Endothelial cell of umbilical vein (primary cell): ENCODE data around the gene CCL13. TPM values are rescaled to one million over a fixed set of nuclear protein-coding genes. Genes with fewer than 3 reads are reported as not detected.

Experiments
- BruUV-seq: library from RNA; stranded (reverse); fragments of 400-500 nt; replicated peaks from 2 replicates; lab custom pipeline; 2021; lab: Mats Ljungman, UMichigan
- CTCF ChIA-PET: fragments of 300-600, 350-600 bp; sonication (Branson Sonifier 250); formaldehyde crosslinking; loops from one replicate; lab custom pipeline; 2021; ENCODE audit warnings: antibody characterized with exemption, inconsistent platforms; lab: Charles Lee
- POLR2A ChIA-PET: fragments of 300-600, 350-600 bp; sonication (Branson Sonifier 250); formaldehyde crosslinking; loops from one replicate; lab custom pipeline; 2021; ENCODE audit warnings: antibody characterized with exemption, inconsistent platforms; lab: Charles Lee
- DNase-seq: peaks from one replicate; pipeline ENCODE4 v3.0.0-alpha.2; 2011; ENCODE audit warnings: low read depth, low spot score
- FAIRE-seq: peaks from 2 replicates; lab custom pipeline; 2011; peaks lifted over from hg19 to GRCh38; lab: Jason Lieb, UNC
- H2AFZ ChIP-seq: 2 replicates; pipeline ENCODE4 v1.6.0; 2012; ENCODE audit warnings: low read depth, low read length, control low read depth, inconsistent platforms
- H3K27ac ChIP-seq: 2 replicates; pipeline ENCODE4 v1.5.1; 2011; ENCODE audit warnings: low read depth, mild to moderate bottlenecking, control low read depth, low read length, moderate library complexity; ENCODE audit not compliant: insufficient read depth
- H3K27me3 ChIP-seq, 2 experiments: 2 replicates each; pipeline versions ENCODE4 v1.6.0 to v1.6.1; 2011; ENCODE audit warnings: low read length in 2 of 2, mixed read lengths in 1 of 2; ENCODE audit not compliant: control insufficient read depth in 2 of 2, insufficient read depth in 2 of 2
- H3K36me3 ChIP-seq, 2 experiments: 2 replicates in 1 of 2; 3 replicates in 1 of 2; pipeline ENCODE4 v1.5.1; 2011; ENCODE audit warnings: low read length in 2 of 2, mild to moderate bottlenecking in 1 of 2, moderate library complexity in 1 of 2; ENCODE audit not compliant: control insufficient read depth in 2 of 2, insufficient read depth in 2 of 2; ENCODE audit errors: extremely low read depth in 1 of 2
- H3K4me1 ChIP-seq: 3 replicates; pipeline ENCODE4 v1.5.1; 2011; ENCODE audit warnings: mild to moderate bottlenecking, low read length; ENCODE audit not compliant: control insufficient read depth, insufficient read depth; ENCODE audit errors: extremely low read depth
- H3K4me2 ChIP-seq: 2 replicates; pipeline ENCODE4 v1.6.1; 2011; ENCODE audit warnings: low read length, control low read depth, mixed read lengths; ENCODE audit not compliant: insufficient read depth
- H3K4me3 ChIP-seq, 3 experiments: fragments of 200-600 bp in 1 of 3; sonication (generic), shearing (Covaris generic) in 1 of 3; replicated peaks in 1 of 3; 2 replicates each; pipeline ENCODE4 v1.5.1; 2011 to 2016; ENCODE audit warnings: control low read depth in 3 of 3, low read length in 3 of 3, mild to moderate bottlenecking in 2 of 3, inconsistent platforms in 1 of 3, low read depth in 1 of 3, moderate library complexity in 1 of 3; ENCODE audit not compliant: insufficient read depth in 1 of 3
- H3K79me2 ChIP-seq: 2 replicates; pipeline ENCODE4 v1.6.0; 2012; ENCODE audit warnings: low read length, inconsistent platforms; ENCODE audit not compliant: control insufficient read depth, insufficient read depth
- H3K9ac ChIP-seq: replicated peaks from 2 replicates; pipeline ENCODE3; 2011; ENCODE audit warnings: low read length, control low read depth; ENCODE audit not compliant: insufficient read depth; ENCODE audit errors: extremely low read depth
- H3K9me1 ChIP-seq: replicated peaks from 3 replicates; pipeline ENCODE4 v1.6.0; 2011; ENCODE audit warnings: mild to moderate bottlenecking, low read length; ENCODE audit not compliant: control insufficient read depth, insufficient read depth; ENCODE audit errors: extremely low read depth
- H3K9me3 ChIP-seq: replicated peaks from 2 replicates; pipeline ENCODE4 v1.5.1; 2012; ENCODE audit warnings: low read length, inconsistent platforms; ENCODE audit not compliant: control insufficient read depth, insufficient read depth
- H4K20me1 ChIP-seq: replicated peaks from 2 replicates; pipeline ENCODE3; 2011; ENCODE audit warnings: mild to moderate bottlenecking, low read length; ENCODE audit not compliant: control insufficient read depth, insufficient read depth; ENCODE audit errors: extremely low read depth
- CTCF ChIP-seq, 2 donors: IDR thresholded peaks; 1 replicate in 1 of 2; 2 replicates in 1 of 2; pipeline ENCODE4 v1.5.1; 2011; ENCODE audit warnings: low read length in 2 of 2, mild to moderate bottlenecking in 2 of 2, moderate library complexity in 2 of 2, control low read depth in 1 of 2, inconsistent platforms in 1 of 2, low read depth in 1 of 2; ENCODE audit not compliant: insufficient read depth in 1 of 2; ENCODE audit errors: extremely low read depth in 1 of 2
- EZH2 ChIP-seq: IDR thresholded peaks from 2 replicates; pipeline ENCODE4 v1.6.1; 2012; ENCODE audit warnings: borderline replicate concordance, low read depth, mild to moderate bottlenecking, moderate library complexity, low read length, inconsistent platforms; ENCODE audit not compliant: severe bottlenecking
- FOS ChIP-seq: IDR thresholded peaks from 2 replicates; pipeline ENCODE4 v1.6.1; 2011; ENCODE audit warnings: mild to moderate bottlenecking, low read length, moderate library complexity, borderline replicate concordance; ENCODE audit not compliant: insufficient read depth
- GATA2 ChIP-seq: IDR thresholded peaks from 2 replicates; pipeline ENCODE4 v1.7.0; 2011; ENCODE audit warnings: low read depth, mild to moderate bottlenecking, moderate library complexity, mixed read lengths, low read length; ENCODE audit not compliant: insufficient read length, insufficient read depth
- JUN ChIP-seq: IDR thresholded peaks from 2 replicates; pipeline ENCODE4 v1.6.1; 2011; ENCODE audit warnings: borderline replicate concordance, low read depth; ENCODE audit not compliant: insufficient read length, insufficient read depth
- MAX ChIP-seq: IDR thresholded peaks from 2 replicates; pipeline ENCODE4 v1.6.1; 2011; ENCODE audit not compliant: insufficient read depth, insufficient read length
- MYC ChIP-seq: IDR thresholded peaks from one replicate; pipeline ENCODE4 v1.6.1; 2011; ENCODE audit warnings: mild to moderate bottlenecking, low read depth, low read length
- POLR2A ChIP-seq: IDR thresholded peaks from 2 replicates; pipeline ENCODE4 v1.6.1; 2012; ENCODE audit warnings: low read depth, mild to moderate bottlenecking, control low read depth, low read length
- POLR2AphosphoS5 ChIP-seq: IDR thresholded peaks from 2 replicates; pipeline ENCODE4 v1.6.1; 2012; ENCODE audit warnings: low read depth, mild to moderate bottlenecking, control low read depth, low read length, moderate library complexity; ENCODE audit not compliant: insufficient read depth
- dilution Hi-C: fragments of 300-500 bp; cut with MboI; formaldehyde crosslinking; loops from one replicate; pipeline ENCODE4 v1.15.0; 2019; ENCODE audit warnings: low sequenced_read_pairs; ENCODE audit not compliant: extremely low pct_ligation_motif_present
- intact Hi-C: fragments of 100-400 bp; cut with micrococcal nuclease; formaldehyde crosslinking; loops from one replicate; pipeline ENCODE4 v1.10.0; 2022
- polyA plus RNA-seq, 4 experiments: library from polyadenylated mRNA; depleted of rRNA in 3 of 4; stranded (reverse) in 3 of 4; unstranded in 1 of 4; fragments of >200 nt; gene quantifications; 2 replicates each; pipeline versions ENCODE4 v1.2.1 to v1.2.3, GENCODE V29; 2011 to 2012; ENCODE audit warnings: missing spikeins in 1 of 4
- total RNA-seq: library from RNA; stranded (reverse); gene quantifications from 2 replicates; pipeline ENCODE4 v1.2.3, GENCODE V29; 2021

The CCL13 gene
- total and polyA plus RNA-seq, 2 donors (not counting 3 experiments of a cell fraction or from before 2014, with no cell fraction given), result not detected

- H3K9ac ChIP-seq, result no peak within 1 kb of the TSS
- no peaks in the 10 kb centered on the region for H4K20me1 ChIP-seq
- H3K36me3 ChIP-seq, result no peaks in the 10 kb centered on the region
- ChIA-PET CTCF (interaction anchor here (1.0 to 2.2 kb wide), 6 partner anchors 10 to 148 kb away, joined by 3 to 8 read pairs (median 5); no protein-coding TSS in a partner anchor), POLR2A (no interaction called here)
- no peaks in the 10 kb centered on the region for H3K9me3 ChIP-seq
- H3K79me2 ChIP-seq, result no peaks in the 10 kb centered on the region
- intact Hi-C loops (no loop called here), dilution Hi-C loops (loop anchor here (25.0 kb wide), 1 partner anchor 107 kb away; no protein-coding TSS in a partner anchor)
- no peak within 1 kb of the TSS for H3K4me3 ChIP-seq
- no peak for DNase-seq
- H2AFZ ChIP-seq, result no peak within 1 kb of the TSS
- H3K27ac ChIP-seq, result no peak within 1 kb of the TSS
- H3K4me2 ChIP-seq, result no peak within 1 kb of the TSS
- H3K4me1 ChIP-seq, result no peaks in the 10 kb centered on the region
- FAIRE-seq, result no peak
- BruUV-seq, result no TSS peak
- H3K27me3 ChIP-seq, result peaks cover 5 to 11% of the 10 kb centered on the region in 2 experiments
- no peaks in the 10 kb centered on the region for H3K9me1 ChIP-seq
- TF ChIP-seq MYC (no peak), GATA2 (no peak), CTCF (IDR thresholded peaks at IDR 0.05; ENCODE audit: extremely low read depth in 1 of 2, insufficient read depth in 1 of 2, low read depth in 1 of 2, low read length in 2 of 2) (no peak), FOS (no peak), POLR2A (no peak), POLR2AphosphoS5 (no peak), MAX (no peak), EZH2 (no peak), JUN (no peak)
Measured at GRCh38 chr17:34319039-34319483, 37.2 kb upstream of the CCL13 start, which contains the start of gene CCL8. Gene CCL8, plus strand, starts transcription at chr17:34319435. Its CDS starts 67 bp downstream, at chr17:34319502.
